ENCODE measurements around the gene DENR.
A peak's percentile ranks its signal among the peaks of the same experiment; 100 is the strongest.

DNA sequence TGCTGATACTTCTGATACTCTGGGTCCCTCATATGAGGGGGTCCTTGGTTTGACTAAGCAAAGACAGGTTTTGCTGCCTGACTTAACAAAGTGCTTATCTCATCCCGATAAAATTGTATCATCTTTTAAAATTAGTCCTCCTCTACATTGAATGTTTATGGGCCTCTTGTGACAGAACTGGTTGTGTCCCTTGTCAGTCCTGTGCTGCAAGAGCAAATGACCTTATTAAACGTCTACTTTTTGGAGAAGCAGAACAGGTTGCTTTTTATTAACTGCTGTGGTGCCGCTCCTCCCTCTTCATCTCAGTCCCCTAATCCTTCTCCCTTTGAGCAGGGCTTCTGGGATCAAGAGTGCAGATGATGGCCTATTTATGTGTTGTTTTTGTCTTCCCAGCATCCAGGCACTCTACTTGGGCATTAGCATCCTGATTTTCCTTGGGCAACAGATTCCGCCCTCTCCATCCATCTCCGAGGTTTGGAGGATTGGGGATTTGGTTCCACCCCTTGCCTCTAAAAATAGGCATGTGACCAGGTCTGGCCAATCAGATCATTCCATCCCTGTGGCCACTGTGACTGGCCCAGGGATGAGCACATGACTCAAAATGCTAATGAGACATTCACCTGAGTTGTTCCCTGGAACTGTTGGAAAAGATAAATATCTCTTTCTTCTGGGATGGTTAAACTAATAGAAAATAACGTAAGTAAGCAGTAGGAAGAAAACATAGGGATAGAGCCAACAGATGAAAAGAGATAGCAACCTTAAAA lies 2.9 kb upstream of the DENR start:
- TF ChIP-seq POLR2AphosphoS5 (IDR thresholded peaks at IDR 0.05; ENCODE audit: low read depth, low read length) (no peak), SP2 (IDR thresholded peaks at IDR 0.05; ENCODE audit: low read length) (no peak), RXRA (IDR thresholded peaks at IDR 0.05; ENCODE audit: insufficient read depth, low read depth, low read length) (no peak), POLR2A (IDR thresholded peaks at IDR 0.05; ENCODE audit: control extremely low read depth in 1 of 2, low read depth in 2 of 2, low read length in 2 of 2) (no peak), ZNF274 (IDR thresholded peaks at IDR 0.05; ENCODE audit: borderline replicate concordance, extremely low read depth, low read length) (no peak), RAD21 (IDR thresholded peaks at IDR 0.05 in 1 of 2, conservative IDR thresholded peaks at IDR 0.05 in 1 of 2; ENCODE audit: low read depth in 2 of 2, low read length in 2 of 2) (no peak), TAF1 (IDR thresholded peaks at IDR 0.05; ENCODE audit: low read depth, low read length) (no peak)
- TF ChIP-seq, protein P1, sequence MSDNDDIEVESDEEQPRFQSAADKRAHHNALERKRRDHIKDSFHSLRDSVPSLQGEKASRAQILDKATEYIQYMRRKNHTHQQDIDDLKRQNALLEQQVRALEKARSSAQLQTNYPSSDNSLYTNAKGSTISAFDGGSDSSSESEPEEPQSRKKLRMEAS (IDR thresholded peaks at IDR 0.05) = no peak
- TF ChIP-seq, protein P2, sequence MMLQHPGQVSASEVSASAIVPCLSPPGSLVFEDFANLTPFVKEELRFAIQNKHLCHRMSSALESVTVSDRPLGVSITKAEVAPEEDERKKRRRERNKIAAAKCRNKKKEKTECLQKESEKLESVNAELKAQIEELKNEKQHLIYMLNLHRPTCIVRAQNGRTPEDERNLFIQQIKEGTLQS (IDR thresholded peaks at IDR 0.05; ENCODE audit: insufficient read depth, low read depth, low read length) = peak; percentile 70

Measured in H1 (cell line).